GM12872 (cell line): ENCODE measurements around the gene KCTD6.

Source experiments
- TF ChIP-seq, protein P1 (sequence below): IDR thresholded peaks from 3 replicates; pipeline ENCODE4 v1.5.1; 2011; ENCODE audit warnings: low read depth, mild to moderate bottlenecking, low read length, moderate library complexity; ENCODE audit not compliant: insufficient read depth

The KCTD6 gene

DNA sequence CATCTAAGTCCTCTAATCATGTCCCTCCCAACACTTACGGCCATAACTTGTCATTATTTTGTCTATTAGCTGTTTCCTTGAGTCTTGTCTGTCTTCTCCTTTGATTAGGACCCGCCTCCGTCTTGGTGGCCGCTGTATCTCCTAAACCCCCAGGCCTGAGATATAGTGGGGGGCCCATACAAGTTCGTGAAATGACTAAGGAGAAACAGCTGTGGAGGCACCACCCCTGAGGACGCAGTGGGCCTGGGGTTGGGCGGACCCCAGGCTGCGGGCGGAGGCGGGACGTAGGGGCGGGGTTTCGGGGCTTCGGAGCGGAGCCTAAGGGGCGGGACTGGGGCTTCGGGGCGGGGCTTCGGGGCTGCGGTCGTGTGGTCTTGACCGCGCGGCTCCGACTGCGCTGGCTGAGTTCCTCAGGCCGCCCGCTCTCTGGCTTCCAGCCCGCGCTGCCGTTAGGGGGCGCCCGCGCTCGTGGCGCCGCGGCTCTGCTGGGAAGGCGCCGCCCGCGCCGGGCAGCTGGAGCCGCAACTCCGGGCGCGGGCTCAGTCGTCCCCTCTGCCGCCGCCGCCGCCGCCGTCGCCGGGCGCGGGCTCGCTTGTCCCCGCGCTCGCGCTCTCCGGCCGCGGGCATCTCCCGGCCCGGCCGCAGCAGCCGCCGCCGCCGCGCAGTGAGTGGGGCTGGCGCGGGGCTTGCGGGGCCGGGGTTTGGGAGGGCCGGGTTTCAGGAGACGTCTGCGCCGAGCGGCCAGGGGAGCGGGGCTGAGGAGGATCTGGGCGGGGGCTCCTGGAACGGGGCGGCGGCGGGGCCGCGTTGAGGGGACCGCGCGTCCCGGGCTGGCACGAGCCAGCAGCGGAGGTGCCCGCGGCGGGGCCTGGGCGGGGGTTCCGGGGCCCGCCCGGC is at the start of gene KCTD6:
Gene KCTD6 (plus strand): TSS at position 591 of the 897 bp plus-strand sequence. CDS start 6,660 bp downstream, outside the sequence.
- TF ChIP-seq, protein P1, sequence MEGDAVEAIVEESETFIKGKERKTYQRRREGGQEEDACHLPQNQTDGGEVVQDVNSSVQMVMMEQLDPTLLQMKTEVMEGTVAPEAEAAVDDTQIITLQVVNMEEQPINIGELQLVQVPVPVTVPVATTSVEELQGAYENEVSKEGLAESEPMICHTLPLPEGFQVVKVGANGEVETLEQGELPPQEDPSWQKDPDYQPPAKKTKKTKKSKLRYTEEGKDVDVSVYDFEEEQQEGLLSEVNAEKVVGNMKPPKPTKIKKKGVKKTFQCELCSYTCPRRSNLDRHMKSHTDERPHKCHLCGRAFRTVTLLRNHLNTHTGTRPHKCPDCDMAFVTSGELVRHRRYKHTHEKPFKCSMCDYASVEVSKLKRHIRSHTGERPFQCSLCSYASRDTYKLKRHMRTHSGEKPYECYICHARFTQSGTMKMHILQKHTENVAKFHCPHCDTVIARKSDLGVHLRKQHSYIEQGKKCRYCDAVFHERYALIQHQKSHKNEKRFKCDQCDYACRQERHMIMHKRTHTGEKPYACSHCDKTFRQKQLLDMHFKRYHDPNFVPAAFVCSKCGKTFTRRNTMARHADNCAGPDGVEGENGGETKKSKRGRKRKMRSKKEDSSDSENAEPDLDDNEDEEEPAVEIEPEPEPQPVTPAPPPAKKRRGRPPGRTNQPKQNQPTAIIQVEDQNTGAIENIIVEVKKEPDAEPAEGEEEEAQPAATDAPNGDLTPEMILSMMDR, result peak; percentile 68

DNA sequence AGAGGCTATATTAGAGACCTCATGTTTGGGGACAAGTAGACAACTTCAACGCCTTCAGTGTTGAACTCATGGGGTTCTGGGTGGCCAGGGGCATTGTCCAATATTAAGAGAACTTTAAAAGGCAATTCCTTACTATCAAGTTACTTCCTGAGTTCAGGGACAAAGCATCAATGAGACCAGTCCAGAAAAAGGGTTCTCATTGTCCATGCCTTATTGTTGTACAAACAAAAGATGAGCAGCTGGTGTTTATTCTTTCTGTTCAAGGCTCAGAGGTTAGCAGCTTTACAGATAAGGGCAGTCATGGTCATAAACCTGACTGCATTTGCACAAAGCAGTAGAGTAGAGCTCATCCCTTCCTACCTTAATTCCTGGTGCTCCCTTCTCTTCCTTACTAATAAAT is 39.7 kb upstream of the KCTD6 start:
- TF ChIP-seq, protein P1, result no peak

DNA sequence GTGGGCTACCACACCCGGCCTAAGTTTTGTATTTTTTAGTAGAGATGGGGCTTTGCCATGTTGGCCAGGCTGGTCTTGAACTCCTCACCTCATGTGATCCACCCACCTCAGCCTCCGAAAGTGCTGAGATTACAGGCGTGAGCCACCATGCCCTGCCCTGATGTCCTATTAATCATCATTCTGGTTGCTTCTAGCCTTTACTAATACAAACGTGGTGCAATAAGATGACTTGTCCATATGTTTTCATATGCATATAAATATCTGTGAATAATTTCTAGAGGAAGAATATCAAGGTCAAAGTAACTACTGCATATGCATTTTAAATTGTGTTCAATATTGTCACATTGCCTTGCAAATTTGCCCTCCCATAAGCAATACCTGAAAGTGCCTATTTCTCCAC is 32.7 kb upstream of the KCTD6 start:
- TF ChIP-seq, protein P1, result no peak

DNA sequence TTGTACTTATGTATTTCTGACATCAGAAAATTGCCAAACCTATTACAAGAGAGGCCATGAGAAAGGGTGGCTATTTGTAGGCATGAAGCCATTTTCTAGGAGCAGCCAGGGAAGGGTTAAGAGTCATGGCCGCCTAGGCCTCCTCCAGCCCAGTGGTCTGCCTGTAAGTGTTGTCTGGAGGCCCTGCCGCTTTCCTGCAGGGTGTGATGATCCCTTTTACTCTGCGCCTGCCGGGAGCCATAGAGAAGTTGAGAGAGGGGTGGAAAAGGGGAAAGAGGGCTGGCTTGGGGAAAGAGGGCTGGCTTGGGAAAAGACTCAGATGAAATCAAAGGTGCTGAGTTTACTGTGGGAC is 29.1 kb upstream of the KCTD6 start:
- TF ChIP-seq, protein P1, result no peak

DNA sequence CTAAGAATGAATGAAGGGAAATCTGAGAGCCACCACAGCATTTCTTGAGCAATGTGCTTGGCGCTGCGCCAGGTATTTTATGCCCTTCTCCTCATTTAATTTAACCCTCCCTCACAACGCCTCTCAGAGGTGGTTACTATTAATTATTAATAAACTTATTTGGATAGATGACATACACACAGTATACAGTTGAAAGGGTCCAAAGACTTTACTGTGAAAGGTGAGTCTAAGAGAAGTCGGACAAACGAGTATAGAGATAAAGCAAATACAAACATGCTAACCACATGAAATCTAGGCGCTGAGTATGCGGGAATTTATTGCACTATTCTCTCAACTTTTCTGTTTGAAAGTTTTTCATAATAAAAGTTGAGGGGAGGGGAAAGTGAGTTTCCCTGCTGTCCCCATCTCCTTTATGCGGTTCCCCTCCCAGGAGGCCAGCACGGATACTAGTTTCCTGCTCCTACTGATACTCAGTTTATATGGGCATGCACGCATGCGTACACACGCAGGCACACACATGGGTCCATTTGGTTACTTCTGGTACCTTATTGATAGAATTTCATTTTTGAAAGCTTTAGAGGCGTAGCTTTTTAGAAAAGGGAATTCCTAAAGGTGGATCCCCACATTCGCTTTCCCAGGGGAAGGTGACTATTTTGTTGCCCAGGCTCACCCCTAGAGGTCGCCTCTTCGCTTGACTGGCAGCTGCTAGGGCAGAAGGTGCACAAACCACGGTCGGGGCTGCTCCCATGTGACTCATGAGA is 28.5 kb upstream of the KCTD6 start:
- TF ChIP-seq, protein P1, result peak; percentile 97

DNA sequence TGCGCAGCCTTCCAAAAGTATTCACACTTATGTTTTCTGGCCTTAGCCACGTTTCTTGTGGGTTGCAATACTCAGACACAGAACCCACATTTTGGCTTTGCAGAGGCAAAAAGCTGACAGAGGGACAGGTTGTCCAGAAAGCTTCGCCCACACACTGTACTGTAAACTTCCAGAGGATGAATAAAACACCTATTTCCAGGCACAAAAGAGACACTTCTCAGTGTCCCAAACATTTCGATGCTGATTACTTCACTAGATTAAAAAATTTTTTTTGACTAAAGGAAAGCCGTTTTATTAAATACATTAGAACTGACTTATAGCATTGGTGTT is 28.0 kb upstream of the KCTD6 start:
- TF ChIP-seq, protein P1, result no peak

DNA sequence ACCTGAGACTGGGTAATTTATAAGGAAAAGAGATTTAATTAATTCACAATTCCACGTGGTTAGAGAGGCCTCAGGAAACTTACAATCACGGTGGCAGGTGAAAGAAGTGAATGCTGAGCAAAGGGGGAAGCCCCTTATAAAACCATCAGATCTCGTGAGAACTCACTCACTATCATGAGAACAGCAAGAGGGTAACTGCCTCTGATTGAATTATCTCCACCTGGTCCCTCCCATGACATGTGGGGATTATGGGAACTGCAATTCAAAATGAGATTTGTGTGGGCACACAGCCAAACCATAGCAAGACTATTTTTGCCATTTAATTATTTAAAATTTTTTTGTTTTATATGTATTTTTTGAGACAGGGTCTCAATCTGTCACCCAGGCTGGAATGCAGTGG is 27.0 kb upstream of the KCTD6 start:
- TF ChIP-seq, protein P1, result no peak
